GM21390 (cell line): ENCODE results near the gene LCN6.
"Not testable (repeated sequence)": the region's sequence is repeated elsewhere in the genome, so short reads cannot be mapped to it uniquely, and the experiment has no call there.

ENCODE experiments used
- ATAC-seq: cut with Tn5 transposase; IDR thresholded peaks from one replicate; pipeline ENCODE4 v1.9.1; 2021; ENCODE audit not compliant: unreplicated experiment

LCN6 gene

DNA sequence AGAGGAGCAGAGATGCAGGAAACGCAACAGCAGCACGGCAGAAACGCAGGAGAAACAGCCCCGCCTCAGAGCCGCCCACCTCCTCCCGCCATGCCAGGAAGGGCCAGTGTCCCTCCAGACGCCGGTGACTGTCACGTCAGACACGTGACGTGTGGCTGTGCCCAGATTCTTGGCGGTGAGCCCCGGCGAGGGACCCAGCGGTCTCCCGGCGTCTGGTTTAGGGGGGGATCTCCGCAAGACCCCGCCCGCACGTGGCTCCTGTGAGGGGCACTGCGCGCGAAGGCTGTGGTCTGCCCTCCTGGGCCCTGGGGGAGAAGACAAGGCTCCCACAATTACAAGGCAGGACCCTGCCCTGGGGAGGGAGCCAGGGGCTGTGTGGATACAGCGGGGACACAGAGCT is 12.1 kb upstream of the LCN6 start:
- no peak for ATAC-seq

DNA sequence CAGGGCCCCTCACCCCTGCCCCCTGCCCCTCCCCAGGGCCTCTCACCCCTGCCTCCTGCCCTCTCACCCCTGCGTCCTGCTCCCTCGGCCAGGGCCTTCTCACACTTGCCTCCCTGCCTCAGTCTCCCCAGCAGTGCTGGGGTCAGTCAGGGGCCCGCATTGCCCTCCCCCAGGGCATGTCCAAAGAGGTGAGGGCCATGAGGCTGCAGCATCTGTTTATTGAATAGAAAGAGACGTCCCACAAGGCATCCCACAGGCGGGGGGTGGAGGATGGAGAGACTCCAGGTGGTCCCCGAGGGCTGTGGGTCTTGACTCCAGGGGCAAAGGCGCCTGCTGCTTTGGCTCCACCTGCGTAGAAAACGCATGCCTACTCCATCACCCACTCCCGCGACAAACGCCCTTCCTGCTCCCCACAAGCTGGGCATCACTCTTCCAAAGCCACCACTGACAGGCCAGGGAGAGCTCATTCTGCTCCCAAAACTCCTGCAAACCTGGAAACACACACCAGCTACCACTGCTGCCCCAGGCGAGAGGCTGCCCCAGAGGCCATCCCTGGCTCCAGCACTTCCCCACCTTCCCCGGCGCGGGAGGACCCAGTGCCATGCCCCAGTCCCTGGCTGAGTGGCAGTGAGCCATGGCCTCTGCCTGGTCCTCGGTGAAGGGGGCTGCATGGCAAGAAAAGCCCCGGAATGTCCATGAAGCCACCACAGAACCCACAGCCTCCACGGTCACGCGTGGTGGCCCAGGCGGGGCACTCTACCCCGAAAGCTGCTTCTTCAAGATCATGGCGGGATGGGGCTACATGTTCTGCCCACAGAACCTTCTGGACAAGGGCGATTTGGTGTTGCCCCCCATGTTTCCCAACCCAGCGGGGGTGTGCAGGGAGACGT is 11.4 kb upstream of the LCN6 start:
- ATAC-seq = no peak

DNA sequence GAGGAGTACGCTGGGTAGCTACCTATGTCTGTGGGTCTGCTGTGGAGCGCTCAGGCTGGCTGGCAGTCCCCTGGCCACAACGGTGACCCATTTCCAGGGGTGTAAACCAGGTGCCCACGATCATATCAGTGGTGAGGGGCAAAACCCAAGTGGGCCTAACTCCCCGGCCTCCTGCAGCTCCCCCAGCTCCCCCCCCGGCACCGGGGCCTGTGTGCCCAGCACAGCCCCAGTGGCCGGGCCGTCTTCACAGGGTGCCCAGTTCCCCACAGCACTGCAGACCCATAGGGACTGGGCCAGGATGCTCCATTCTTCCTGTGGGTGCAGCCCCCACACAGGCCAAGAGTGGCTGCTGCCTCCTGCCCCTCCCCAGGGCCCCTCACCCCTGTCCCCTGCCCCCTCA is 10.7 kb upstream of the LCN6 start:
- ATAC-seq = no peak

DNA sequence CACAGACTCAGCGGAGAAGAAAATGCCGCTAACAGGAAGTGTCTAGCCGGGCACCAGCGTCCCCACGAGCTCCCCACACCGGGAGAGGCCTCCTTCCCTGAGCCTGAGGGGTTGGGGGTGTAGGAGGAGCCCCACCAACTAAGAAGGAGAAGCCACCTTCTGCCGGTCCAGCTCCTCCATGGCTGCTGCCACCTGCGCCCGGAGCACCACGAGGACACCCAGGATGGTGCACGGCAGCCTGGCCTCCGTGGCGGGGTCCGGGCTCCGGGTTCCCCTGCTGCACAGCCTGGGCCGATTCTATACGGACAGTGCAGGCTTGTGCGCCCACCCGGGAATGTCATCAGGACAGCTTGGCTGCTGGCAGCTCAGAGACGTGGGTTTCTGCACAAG is 9.4 kb upstream of the LCN6 start:
- no peak for ATAC-seq

DNA sequence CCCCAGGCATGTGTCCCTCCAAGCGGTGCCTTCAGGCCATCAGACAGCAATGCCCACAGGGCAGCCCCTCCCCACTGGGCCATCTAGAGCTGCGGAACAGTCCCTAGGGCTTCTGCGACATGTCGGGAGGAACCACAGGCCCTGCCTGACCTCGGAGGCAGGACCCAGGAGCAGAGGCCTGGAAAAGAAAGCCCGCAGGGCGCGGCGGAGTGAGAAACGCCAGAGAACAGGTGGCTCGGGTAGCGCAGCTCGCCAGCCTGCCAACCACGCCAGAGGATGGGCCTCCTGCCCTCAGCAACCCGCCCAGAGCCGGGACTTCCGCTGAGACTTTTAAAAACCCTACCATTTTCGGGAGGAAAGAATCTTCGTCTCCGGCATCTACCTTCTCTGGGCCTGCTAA is 9.0 kb upstream of the LCN6 start:
- no peak for ATAC-seq

DNA sequence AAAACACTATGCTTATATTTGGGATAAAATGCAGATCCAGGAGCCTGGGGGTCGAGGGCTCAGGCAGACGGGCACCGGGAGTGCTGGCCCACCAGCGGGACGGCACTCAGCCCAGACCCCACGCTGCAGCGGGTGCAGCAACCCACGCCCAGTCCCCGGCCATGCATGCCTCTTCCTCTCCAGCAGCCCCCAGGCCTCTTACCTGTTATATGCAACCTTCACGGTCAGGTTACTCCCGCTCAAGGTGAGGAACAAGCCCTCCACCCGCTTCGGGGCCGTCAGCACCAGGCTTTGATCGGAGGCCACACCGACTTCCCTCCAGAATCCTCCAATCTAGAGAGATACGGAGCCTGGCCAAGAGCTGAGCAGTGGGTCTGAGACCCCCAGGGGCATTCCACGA is 8.5 kb upstream of the LCN6 start:
- ATAC-seq = no peak

DNA sequence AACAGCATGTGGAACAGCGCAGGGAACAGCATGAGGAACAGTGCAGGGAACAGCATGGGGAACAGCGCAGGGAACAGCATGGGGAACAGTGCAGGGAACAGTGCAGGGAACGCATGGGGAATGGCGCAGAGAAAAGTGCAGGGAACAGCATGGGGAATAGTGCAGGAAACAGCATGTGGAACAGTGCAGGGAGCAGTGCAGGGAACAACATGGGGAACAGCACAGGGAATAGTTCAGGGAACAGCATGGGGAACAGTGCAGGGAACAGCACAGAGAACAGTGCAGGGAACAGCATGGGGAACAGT is 7.8 kb upstream of the LCN6 start:
- ATAC-seq = no peak

DNA sequence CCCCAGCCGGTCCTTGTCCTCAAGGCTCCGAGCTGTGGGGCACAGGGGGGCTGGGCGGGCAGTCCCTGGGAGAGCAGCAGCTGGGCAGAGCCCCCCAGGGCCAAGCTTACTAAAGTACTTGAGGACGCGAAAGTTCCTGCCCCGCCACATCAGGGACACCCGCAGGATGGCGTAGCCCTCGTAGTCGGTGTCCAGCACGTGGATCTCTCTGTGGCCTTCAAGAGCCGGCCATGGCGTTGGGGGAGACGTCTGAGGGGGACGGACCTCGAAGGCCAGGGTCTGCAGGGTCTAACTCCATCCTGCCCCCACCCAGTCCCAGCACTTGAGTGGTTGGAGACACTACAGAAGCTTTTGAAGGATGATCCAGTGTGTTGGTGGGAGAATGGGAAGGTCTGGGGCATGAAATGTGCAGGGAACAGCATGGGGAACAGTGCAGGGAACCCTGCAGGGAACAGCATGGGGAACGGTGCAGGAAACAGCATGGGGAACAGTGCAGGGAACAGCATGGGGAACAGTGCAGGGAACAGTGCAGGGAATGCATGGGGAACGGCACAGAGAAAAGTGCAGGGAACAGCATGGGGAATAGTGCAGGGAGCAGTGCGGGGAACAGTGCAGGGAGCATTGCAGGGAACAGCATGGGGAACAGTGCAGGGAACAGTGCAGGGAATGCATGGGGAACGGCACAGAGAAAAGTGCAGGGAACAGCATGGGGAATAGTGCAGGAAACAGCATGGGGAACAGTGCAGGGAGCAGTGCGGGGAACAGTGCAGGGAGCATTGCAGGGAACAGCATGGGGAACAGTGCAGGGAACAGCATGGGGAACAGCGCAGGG is 7.2 kb upstream of the LCN6 start:
- ATAC-seq = not testable (repeated sequence)

DNA sequence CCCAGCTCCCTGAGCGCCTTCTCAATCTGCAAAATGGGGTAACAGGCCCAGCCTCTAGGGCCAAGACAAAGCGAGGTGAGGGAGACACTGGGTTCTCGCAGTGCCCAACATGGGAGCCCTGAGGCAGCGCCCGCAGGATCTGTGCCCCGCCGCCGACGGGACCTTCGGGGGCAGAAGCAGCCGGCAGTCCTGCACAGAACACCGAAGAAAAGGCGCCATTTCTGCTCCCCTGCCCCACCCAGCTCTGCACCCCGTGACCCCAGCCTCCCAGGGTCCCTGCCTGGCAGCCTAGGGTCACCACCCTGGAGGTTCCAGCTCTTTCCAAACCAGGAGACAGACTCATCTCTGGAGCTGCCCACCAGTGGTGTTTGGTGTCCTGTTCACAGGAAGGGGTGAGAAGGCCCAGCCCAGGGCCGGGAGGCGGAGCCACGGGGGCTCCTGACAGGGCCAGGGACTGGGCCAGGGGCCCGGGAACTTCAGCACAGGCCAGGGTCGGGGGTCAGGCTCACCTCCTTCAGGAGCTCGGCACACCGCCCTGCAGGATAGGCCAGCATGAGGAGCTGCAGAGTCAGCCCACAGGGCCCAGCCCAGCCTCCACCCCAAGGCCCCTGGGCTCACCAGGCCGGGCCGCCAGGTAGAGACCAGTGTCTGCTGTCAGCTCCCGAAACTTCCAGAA is 6.4 kb upstream of the LCN6 start:
- ATAC-seq = no peak

DNA sequence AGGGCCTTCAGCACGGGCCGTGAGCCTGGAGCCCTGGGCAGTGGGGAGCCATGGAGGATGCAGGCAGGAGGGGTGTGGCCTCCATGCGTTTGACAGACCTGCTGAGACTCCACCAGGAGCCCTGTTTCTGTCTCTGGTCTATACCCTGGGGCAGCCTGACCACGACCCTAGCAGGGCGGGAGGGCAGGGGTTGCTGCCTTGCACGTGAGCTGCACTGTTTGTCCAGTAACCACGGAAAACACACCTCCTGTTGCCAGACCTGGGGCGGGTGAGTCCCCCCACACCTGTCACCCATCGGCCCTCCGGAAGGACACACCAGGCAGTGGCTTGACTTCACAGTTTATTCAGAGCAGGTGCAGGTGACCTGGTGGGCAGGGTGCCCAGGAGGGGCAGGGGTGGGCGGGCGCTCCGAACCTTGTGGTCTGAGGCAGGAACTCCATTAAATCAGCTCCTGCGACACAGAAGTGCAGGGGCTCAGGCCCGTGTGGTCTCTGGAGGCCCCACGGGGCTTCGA is 5.8 kb upstream of the LCN6 start:
- ATAC-seq = no peak

DNA sequence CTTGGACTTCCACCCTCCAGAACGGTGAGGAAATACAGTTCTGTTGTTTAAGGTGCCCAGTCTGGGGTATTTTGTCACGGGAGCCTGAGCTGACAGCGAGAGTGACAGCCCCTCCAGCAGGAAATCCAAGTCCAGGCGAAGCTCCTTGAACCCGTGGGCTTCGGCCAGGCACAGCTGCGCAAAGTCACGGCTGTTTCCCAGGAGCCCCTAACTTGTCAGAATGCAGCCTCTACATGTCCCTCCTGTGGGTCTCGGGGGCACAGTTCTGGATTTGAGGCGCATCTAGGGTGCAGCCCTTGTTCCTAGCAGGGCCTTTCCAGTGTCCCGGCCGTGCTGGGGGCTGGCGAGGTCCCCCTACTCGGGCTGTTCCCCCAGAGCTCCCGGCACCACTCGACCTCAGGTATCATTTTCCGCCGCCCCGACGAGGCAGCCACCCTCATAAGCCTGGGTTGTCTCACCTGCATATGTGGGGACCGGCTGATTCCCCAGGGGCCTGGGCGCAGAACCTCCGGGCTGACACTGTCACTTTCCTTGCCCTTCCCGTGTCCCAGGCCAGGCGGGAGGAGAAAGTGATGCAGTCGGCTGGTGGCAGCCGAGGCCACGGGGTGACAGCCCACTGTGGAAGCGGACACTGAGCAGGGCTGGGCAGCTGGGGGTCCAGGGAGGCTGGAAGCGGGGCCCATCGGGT is 5.2 kb upstream of the LCN6 start:
- ATAC-seq = no peak

DNA sequence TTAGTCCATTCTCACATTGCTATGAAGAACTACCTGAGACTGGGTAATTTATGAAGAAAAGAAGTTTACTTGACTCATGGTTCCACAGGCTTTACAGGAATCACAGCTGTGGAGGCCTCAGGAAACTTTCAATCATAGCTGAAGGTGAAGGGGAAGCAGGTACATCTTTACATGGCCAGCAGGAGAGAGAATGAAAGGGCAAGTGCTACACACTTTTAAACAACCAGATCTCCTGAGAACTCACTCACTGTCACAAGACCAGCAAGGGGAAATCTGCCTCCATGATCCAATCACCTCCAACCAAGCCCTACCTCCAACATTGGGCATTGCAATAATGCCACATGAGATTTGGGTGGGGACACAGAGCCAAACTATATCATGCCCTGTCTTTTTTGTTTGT is 3.5 kb upstream of the LCN6 start:
- no peak for ATAC-seq

DNA sequence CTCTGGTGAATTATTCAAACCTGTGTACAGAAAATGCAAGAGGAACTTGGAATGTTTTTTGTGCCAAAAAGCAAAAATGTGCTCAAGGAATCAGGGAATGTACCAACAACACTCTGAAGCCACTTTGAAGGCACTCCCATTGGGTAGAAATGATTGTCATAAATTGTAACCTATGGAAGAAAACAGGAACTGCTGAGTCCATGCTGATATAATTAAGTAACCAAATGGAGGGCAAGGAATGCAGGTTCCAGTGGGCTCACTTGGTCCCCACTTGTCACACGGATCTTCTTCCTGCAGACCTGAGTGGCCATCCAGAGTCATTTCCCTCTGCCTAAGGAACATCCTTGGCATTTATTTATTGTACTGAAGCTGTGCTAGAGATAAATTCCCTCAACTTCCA is 2.9 kb upstream of the LCN6 start:
- no peak for ATAC-seq

DNA sequence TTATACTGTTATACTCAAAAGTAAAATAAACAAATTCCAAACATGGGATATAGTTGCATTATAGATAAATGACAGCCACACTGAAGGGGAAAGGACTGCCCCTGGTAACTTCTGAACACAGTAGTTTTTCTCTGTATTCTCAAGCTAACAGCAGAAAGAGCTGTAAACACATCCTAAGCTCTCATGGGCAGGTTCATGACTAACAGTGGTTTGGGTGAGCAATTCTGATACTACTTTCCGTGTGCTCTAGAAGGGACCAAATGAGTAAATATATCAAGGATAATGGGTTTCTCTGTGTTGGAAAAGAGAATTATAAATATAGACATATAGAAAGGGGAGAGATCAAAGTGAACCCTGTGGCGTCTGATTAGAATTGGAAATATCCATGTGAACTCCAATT is 2.2 kb upstream of the LCN6 start:
- no peak for ATAC-seq

DNA sequence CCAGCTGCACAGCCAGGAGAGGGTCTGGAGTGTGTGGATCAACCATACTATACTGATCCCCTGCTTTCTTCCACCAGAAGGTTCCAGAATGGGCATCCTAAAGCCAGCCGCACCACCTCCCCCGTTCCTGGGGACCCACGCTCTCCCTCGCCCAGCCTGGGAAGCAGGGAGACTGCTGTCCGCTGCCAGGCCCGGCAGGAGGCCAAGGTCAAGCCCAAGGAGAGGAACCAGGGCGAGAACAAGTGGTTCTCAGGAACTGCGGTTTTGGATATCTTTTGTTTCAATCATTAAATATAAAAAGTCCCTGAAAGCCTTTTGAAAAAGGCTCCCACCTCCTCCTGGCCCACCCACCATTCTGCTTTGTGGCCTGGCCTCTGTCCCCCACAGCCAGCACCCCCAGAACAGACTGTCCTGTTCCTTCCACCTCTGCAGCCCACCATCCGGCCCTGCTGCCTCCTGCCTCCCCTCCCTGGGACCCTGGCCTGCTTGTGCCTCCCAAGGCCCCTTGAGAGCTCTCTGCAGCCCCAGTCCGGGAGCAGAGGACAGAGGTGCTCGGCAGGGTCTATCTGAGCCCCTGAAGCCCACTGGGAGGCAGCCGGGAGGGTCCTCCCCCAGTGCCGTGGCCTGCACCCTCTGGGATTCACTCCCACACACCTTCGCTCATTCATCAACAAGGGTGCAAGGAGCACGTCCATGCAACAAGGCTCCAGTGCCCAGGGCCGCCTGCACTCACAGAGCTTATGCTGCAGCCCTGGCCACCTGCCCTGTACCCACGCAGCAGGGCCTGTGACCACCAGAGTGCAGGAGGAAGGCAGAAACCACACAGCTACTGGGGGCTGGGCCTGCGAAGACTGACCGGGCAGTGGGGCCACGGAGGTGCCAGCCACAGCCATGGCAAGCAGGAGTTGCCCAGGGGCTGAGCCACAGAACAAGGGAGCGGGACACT is 614 bp upstream of the LCN6 start:
- no peak for ATAC-seq

DNA sequence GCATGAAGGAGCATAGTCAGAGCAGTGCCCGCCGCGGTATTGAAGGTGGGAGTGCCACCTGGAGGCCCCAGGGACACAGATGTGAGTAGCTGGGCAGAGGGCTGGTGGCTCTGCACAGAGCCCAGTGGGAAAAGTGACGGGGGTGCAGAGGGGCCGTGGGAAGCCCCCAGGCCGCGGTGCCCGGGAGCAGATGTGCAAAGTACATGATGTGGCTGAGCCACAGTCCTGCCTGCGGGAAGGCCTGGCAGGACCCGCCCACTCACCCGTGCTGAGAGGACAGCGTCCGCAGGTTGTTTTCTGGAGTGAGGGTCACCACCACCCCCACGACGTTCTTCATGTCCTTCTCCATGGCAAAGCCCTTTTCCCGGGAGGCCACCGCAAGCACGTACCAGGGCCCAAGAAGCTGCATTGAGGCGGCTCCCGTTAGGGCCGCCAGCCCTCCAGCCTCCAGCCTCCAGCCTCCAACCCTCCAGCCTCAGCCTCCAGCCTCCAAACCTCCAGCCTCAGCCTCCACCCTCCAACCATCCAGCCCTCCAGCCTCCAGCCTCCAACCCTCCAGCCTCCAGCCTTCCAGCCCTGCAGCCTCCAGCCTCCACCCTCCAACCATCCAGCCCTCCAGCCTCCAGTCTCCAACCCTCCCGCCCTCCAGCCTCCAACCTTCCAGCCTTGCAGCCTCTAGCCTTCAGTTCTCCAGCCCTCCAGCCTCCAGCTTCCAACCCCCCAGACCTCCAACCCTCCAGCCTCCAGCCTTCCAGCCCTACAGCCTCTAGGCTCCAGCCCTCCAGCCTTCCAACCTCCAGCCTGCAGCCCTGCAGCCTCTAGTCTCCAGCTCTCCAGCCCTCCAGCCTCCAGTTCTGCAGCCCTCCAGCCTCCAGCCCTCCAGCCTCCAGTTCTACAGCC is 914 bp downstream of the LCN6 start:
- no peak for ATAC-seq

DNA sequence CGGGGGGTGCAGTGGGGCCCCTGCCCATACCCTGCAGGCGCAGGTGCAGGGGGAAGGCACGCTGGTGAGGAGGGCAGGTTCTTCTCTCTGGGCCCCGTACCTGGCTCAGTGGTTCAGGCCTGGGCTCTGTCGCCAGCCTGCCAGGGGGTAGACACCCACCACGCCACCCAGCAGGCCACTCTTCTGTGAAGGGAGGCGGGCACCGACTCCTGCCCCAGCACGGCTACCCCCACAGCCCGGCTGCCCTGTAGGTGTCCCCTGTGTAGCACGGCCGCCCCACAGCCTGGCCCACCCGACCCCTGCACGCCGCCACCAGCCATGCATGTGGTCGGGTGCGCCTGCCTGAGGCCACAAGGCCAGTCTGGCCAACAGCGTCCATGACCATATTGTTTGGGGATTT is 1.7 kb downstream of the LCN6 start:
- no peak for ATAC-seq

DNA sequence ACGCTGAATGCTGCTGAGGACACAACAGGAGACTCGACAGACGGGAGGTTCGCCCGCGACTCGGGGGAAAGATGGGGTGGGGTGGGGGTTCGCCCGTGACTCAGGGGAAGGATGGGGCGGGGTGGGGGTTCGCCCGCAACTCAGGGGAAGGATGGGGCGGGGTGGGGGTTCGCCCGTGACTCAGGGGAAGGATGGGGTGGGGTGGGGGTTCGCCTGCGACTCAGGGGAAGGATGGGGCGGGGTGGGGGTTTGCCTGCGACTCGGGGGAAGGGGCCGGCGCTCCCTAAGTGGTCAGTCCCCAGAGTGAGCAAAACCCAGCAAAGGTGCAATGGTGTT is 2.2 kb downstream of the LCN6 start:
- no peak for ATAC-seq
